GM20000 (cell line): Measurements from ENCODE around the gene HELZ.
A peak's percentile ranks its signal among the peaks of the same experiment; 100 is the strongest.
"Not testable (repeated sequence)": the region's sequence is repeated elsewhere in the genome, so short reads cannot be mapped to it uniquely, and the experiment has no call there.

Experiments used
- DNase-seq: peaks from one replicate; pipeline ENCODE4 v3.0.0; 2012; ENCODE audit warnings: low spot score
- TF ChIP-seq, protein P1 (sequence below): IDR thresholded peaks from 2 replicates; pipeline ENCODE4 v1.5.1; 2012; ENCODE audit warnings: mild to moderate bottlenecking, control low read depth; ENCODE audit errors: extremely low read depth, missing control alignments

The HELZ gene

DNA sequence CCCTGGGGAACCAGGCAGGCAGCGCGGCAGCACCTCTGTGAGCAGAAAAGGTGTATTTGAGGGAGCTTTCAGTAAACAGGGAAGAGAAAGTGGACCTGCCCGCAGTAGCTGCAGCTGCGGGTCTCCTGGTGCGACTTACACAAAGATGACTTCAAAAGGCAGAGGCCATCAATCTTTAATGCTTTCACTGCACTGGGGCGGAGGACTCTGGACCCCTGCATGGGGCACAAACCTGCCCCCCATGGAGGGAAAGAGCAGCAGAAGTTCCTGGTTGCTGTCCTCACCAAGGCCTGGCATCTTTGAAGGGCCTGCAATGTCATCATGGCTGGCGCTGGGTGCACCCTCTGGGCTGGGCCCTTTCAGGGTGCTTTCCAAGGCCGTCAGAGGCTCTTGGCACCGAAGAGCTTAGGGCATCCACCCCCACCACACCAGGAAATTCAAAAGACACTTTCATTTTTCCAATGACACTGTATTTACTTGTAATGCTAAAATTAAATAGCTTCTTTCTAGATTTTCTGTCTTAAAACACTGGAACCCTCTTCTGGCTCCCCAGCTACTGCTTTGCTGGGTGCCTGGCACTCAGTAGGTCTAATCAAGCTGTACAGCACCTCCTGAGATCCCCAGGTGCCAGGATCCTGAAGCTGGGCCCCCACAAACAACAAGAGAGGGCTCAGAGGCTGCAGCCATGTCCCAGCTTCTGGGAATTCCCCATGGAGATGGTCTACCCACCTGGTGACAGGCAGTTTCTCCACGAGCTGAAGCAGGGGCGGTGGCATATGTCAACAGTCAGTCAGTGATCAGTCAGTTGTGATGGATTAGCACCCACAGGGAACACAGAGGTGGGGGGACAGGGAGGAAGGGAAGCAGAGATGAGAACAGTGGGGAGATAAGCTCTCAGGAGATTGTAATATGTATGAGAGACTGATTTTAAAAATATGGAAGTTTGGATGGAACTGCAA, 202.8 kb downstream of the HELZ start:
- TF ChIP-seq, protein P1, sequence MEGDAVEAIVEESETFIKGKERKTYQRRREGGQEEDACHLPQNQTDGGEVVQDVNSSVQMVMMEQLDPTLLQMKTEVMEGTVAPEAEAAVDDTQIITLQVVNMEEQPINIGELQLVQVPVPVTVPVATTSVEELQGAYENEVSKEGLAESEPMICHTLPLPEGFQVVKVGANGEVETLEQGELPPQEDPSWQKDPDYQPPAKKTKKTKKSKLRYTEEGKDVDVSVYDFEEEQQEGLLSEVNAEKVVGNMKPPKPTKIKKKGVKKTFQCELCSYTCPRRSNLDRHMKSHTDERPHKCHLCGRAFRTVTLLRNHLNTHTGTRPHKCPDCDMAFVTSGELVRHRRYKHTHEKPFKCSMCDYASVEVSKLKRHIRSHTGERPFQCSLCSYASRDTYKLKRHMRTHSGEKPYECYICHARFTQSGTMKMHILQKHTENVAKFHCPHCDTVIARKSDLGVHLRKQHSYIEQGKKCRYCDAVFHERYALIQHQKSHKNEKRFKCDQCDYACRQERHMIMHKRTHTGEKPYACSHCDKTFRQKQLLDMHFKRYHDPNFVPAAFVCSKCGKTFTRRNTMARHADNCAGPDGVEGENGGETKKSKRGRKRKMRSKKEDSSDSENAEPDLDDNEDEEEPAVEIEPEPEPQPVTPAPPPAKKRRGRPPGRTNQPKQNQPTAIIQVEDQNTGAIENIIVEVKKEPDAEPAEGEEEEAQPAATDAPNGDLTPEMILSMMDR: no peak
- peak; percentile 51 for DNase-seq

DNA sequence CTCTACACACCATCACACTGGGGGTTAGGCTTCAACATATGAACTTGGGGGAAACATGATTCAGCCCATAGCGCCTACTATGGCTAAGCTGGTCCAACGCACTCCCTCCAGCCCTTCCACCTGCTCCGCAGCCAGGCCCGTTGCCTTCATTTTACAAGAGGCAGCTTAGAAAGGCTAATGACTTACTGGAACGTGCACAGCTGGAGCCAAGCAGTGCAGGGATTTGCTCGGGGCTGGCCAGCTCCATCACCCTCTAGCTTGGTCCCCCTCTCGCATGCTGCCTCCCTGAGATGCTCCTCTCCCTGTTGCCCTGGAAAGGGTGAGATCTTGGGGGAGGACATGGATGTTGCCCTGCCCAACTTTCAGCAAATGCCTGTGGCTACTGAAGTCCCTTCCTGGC, 203.5 kb downstream of the HELZ start:
- TF ChIP-seq, protein P1: no peak
- DNase-seq: no peak

DNA sequence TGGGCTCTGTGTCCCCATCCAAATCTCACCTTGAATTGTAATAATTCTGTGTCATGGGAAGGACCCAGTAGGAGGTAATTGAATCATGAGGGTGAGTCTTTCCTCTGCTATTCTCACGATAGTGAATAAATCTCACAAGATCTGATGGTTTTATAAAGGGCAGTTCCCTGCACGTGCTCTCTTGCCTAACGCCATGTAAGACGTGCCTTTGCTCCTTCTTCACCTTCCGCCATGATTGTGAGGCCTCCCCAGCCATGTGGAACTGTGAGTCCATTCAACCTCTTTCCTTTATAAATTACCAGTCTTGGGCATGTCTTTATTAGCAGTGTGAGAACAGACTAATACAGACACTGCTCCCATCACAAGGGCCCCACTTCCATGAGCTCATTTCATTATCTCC, 203.9 kb downstream of the HELZ start:
- DNase-seq: not testable (repeated sequence)

DNA sequence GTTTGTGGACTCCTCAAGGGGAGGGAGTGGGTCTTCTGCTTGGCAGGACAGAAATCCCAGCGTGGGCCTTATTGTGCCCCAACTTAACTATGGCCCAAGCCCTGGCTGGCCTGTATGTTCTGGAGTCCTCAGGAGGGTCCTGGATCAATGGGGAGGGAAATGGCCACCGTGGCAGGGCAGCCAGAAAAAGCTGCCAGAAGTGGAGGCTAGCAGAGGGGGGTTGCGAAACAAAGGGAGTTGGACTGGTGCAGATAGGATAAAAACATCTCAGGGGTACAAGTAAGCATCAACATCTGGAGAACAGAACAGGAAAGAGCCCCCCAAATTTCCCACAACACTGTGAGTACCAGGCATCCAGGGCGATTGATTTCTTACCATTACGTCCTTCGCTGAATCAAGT, 204.3 kb downstream of the HELZ start:
- TF ChIP-seq, protein P1: no peak
- DNase-seq: no peak

DNA sequence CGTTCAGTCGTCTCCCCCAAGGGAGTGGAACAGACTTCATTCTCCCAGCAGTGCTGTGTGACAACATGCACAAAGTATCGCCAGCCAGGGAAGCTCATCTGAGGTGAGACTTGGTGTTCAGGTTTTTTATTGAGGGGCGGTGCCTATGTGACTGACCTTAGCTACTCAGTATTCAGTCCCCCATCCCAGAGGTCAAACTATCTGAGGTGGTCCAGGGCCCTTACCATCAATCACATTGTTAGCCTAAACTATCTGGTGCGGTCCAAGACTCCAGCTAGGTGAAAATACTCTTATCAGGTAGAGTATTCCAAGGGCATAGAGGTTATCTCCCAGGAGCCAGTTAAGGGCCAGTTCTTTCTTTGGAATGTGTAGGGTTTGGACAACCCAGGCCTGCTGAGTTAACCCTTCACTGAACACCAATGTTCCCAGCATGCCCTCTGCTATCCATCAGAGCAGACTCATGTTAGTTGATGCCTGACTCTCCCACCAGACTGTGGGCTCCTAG, 206.1 kb downstream of the HELZ start:
- TF ChIP-seq, protein P1: no peak
- DNase-seq: no peak

DNA sequence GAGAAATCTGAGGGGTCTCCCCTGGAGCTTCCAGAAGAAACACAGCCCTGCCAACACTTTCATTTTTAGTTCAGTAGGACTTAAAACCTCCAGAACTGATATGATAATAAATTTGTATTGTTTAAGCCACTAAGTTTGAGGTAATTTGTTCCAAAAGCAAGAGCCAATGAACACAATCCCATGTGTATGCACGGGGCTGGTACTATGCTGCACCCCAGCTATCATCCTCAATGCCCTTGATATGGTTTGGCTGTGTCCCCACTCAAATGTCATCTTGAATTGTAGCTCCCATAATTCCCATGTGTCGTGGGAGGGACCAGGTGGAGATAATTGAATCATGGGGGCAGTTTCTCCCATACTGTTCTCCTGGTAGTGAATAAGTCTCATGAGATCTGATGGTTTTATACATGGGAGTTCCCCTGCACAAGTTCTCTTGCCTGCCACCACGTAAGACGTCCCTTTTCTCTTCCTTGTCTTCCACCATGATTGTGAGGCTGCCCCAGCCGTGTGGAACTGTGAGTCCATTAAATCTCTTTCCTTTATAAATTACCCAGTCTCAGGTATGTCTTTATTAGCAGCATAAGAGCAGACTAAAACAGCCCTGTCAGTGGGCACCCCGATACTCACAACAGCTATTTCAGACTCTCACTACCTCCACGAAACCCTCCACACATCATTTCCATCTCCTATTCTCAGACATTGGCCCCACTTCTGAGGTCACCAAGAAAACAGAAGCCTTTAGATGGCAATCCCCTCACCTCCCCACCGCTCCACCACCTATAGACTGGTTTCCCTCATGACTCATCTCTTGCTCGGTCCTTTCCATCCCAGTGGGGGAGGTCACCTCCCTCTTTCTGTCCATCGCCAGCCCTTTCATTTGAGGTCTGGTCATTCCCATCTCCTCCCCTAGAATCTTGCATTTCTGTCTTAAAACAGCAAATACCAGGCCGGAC, 209.6 kb downstream of the HELZ start:
- DNase-seq: peak; percentile 80
- TF ChIP-seq, protein P1: no peak

DNA sequence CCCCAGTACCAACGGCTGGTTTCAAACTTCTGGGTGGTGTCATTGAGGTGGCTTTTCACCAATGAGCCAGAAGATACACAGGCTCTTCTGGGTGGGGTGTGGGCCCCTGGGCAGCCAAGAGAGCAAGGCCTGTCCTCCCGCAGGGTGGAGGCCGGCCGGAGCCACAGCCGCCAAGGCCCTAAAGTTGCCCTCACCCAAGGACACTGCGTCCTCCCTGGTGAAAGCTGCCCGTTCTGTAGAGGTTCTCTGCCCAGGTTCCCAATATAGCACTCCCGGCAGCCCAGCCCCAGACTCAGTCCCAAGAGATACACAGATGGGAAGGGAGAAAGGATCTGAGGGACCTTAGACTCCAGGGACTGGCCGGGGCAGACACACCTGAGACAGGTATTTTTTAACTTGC, 211.4 kb downstream of the HELZ start:
- TF ChIP-seq, protein P1: no peak
- no peak for DNase-seq
